Measurements from ENCODE around the gene NOP58. TPM values are rescaled to one million over a fixed set of nuclear protein-coding genes. Genes with fewer than 3 reads are reported as not detected.
A peak's percentile ranks its signal among the peaks of the same experiment; 100 is the strongest.

The NOP58 gene
- total RNA-seq, 1 experiment from 2014 or later: 48.5 TPM

GRCh38 chr2:202337151-202337550 lies 71.6 kb downstream of the NOP58 start:
- Histone ChIP-seq H3K4me2 (no peak overlapping the region), H3K27me3 (ENCODE audit: insufficient read depth, low read depth) (no peaks in the 10 kb centered on the region), H3K9me2 (ENCODE audit: insufficient read depth) (no peaks in the 10 kb centered on the region), H2AFZ (no peak overlapping the region), H3K9me3 (ENCODE audit: insufficient read depth, low read depth) (no peaks in the 10 kb centered on the region), H3K27ac (no peak overlapping the region), H3K4me3 (no peak overlapping the region), H3F3A (ENCODE audit: insufficient read depth, low read depth) (no peaks in the 10 kb centered on the region; the same call in 1 of the 2 replicates), H4K20me1 (ENCODE audit: insufficient read depth) (no peaks in the 10 kb centered on the region), H3K79me2 (ENCODE audit: low read depth) (no peaks in the 10 kb centered on the region), H3K4me1 (replicated peaks; ENCODE audit: insufficient read depth) (no peaks in the 10 kb centered on the region), H3K36me3 (ENCODE audit: low read depth) (no peaks in the 10 kb centered on the region)
- intact Hi-C loops (cut with micrococcal nuclease; ENCODE audit: unreplicated experiment): no loop called here
- no peak for DNase-seq
- ChIA-PET CTCF (no interaction called here), POLR2A (ENCODE audit: unreplicated experiment) (no interaction called here)
- BruUV-seq (replicated peaks): no TSS peak
- no peak for TF ChIP-seq EZH2 (IDR thresholded peaks at IDR 0.05; ENCODE audit: low read depth)
- TF ChIP-seq CTCF (conservative IDR thresholded peaks at IDR 0.05): no peak

GRCh38 chr2:202337706-202338346 lies 72.3 kb downstream of the NOP58 start:
- TF ChIP-seq EZH2 (IDR thresholded peaks at IDR 0.05; ENCODE audit: low read depth): no peak
- no peak for TF ChIP-seq CTCF (conservative IDR thresholded peaks at IDR 0.05)
- Histone ChIP-seq H3F3A (ENCODE audit: insufficient read depth, low read depth) (no peaks in the 10 kb centered on the region; the same call in 1 of the 2 replicates), H3K4me2 (no peak overlapping the region), H3K9me2 (ENCODE audit: insufficient read depth) (no peaks in the 10 kb centered on the region), H3K27me3 (ENCODE audit: insufficient read depth, low read depth) (no peaks in the 10 kb centered on the region), H2AFZ (no peak overlapping the region), H3K36me3 (ENCODE audit: low read depth) (no peaks in the 10 kb centered on the region), H3K4me1 (replicated peaks; ENCODE audit: insufficient read depth) (no peaks in the 10 kb centered on the region), H3K4me3 (no peak overlapping the region), H4K20me1 (ENCODE audit: insufficient read depth) (no peaks in the 10 kb centered on the region), H3K9me3 (ENCODE audit: insufficient read depth, low read depth) (no peaks in the 10 kb centered on the region), H3K79me2 (ENCODE audit: low read depth) (no peaks in the 10 kb centered on the region), H3K27ac (no peak overlapping the region)
- no peak for DNase-seq
- no TSS peak for BruUV-seq (replicated peaks)
- POLR2A ChIA-PET (ENCODE audit: unreplicated experiment): no interaction called here
- intact Hi-C loops (cut with micrococcal nuclease; ENCODE audit: unreplicated experiment): no loop called here
- CTCF ChIA-PET: no interaction called here

GRCh38 chr2:202339071-202339870 lies 73.7 kb downstream of the NOP58 start:
- no peaks in the 10 kb centered on the region for H3K27me3 ChIP-seq (ENCODE audit: insufficient read depth, low read depth)
- no peaks in the 10 kb centered on the region; the same call in 1 of the 2 replicates for H3F3A ChIP-seq (ENCODE audit: insufficient read depth, low read depth)
- no TSS peak for BruUV-seq (replicated peaks)
- no peaks in the 10 kb centered on the region for H3K9me2 ChIP-seq (ENCODE audit: insufficient read depth)
- H3K4me1 ChIP-seq (replicated peaks; ENCODE audit: insufficient read depth): no peaks in the 10 kb centered on the region
- H3K27ac ChIP-seq: no peak overlapping the region
- H3K36me3 ChIP-seq (ENCODE audit: low read depth): no peaks in the 10 kb centered on the region
- peak in 1 of 2 experiments; percentile 75 for DNase-seq
- POLR2A ChIA-PET (ENCODE audit: unreplicated experiment): no interaction called here
- H4K20me1 ChIP-seq (ENCODE audit: insufficient read depth): no peaks in the 10 kb centered on the region
- intact Hi-C loops (cut with micrococcal nuclease; ENCODE audit: unreplicated experiment): no loop called here
- H3K9me3 ChIP-seq (ENCODE audit: insufficient read depth, low read depth): no peaks in the 10 kb centered on the region
- no peak overlapping the region for H3K4me3 ChIP-seq
- CTCF ChIA-PET: interaction anchor here (0.5 kb wide), 1 partner anchor 53 kb away, joined by 4 read pairs; no protein-coding TSS in a partner anchor
- H3K4me2 ChIP-seq: no peak overlapping the region
- TF ChIP-seq EZH2 (IDR thresholded peaks at IDR 0.05; ENCODE audit: low read depth) (no peak), CTCF (conservative IDR thresholded peaks at IDR 0.05) (no peak)
- no peaks in the 10 kb centered on the region for H3K79me2 ChIP-seq (ENCODE audit: low read depth)
- H2AFZ ChIP-seq: no peak overlapping the region

Data from PC-9 (cell line).